Measurements from ENCODE around the gene METRN.

Gene METRN

GRCh38 chr16:667780-668518 is 47.0 kb upstream of the METRN start, which contains the start of gene RHOT2:
TSS of gene RHOT2 (plus strand) at chr16:668132. CDS start at chr16:668200, 68 bp downstream.
- Histone ChIP-seq H3K4me1 (ENCODE audit: low read length) (peaks cover 12% of the 10 kb centered on the region), H3K27me3 (ENCODE audit: low read depth, low read length) (no peaks in the 10 kb centered on the region), H4K20me1 (ENCODE audit: insufficient read depth, low read length) (no peaks in the 10 kb centered on the region), H3K9ac (ENCODE audit: low read length) (peak within 1 kb of the TSS; percentile 94), H3K4me2 (ENCODE audit: low read length) (peak within 1 kb of the TSS; percentile 91), H3K27ac (ENCODE audit: low read length) (peak within 1 kb of the TSS; percentile 64), H2AFZ (ENCODE audit: low read depth, low read length) (no peak within 1 kb of the TSS), H3K36me3 (replicated peaks; ENCODE audit: low read depth, low read length) (peaks cover 25% of the 10 kb centered on the region), H3K9me3 (ENCODE audit: insufficient read depth, low read length) (no peaks in the 10 kb centered on the region), H3K4me3 (ENCODE audit: low read length) (peak within 1 kb of the TSS; percentile 97), H3K79me2 (ENCODE audit: low read length) (peaks cover 21% of the 10 kb centered on the region)
- no peak for TF ChIP-seq EZH2phosphoT487 (IDR thresholded peaks at IDR 0.05; ENCODE audit: low read depth)
- TF ChIP-seq, protein P1, sequence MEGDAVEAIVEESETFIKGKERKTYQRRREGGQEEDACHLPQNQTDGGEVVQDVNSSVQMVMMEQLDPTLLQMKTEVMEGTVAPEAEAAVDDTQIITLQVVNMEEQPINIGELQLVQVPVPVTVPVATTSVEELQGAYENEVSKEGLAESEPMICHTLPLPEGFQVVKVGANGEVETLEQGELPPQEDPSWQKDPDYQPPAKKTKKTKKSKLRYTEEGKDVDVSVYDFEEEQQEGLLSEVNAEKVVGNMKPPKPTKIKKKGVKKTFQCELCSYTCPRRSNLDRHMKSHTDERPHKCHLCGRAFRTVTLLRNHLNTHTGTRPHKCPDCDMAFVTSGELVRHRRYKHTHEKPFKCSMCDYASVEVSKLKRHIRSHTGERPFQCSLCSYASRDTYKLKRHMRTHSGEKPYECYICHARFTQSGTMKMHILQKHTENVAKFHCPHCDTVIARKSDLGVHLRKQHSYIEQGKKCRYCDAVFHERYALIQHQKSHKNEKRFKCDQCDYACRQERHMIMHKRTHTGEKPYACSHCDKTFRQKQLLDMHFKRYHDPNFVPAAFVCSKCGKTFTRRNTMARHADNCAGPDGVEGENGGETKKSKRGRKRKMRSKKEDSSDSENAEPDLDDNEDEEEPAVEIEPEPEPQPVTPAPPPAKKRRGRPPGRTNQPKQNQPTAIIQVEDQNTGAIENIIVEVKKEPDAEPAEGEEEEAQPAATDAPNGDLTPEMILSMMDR (IDR thresholded peaks at IDR 0.05; ENCODE audit: low read depth, low read length), result peak; percentile 87

- Histone ChIP-seq H3K27ac (ENCODE audit: low read length) (peak overlapping the region; percentile 64), H3K4me1 (ENCODE audit: low read length) (peaks cover 12% of the 10 kb centered on the region), H3K4me3 (ENCODE audit: low read length) (peak overlapping the region; percentile 97), H4K20me1 (ENCODE audit: insufficient read depth, low read length) (no peaks in the 10 kb centered on the region), H3K9ac (ENCODE audit: low read length) (peak overlapping the region; percentile 94), H2AFZ (ENCODE audit: low read depth, low read length) (no peak overlapping the region), H3K79me2 (ENCODE audit: low read length) (peaks cover 21% of the 10 kb centered on the region), H3K4me2 (ENCODE audit: low read length) (peak overlapping the region; percentile 91), H3K9me3 (ENCODE audit: insufficient read depth, low read length) (no peaks in the 10 kb centered on the region), H3K36me3 (replicated peaks; ENCODE audit: low read depth, low read length) (peaks cover 26% of the 10 kb centered on the region), H3K27me3 (ENCODE audit: low read depth, low read length) (no peaks in the 10 kb centered on the region)
- TF ChIP-seq EZH2phosphoT487 (IDR thresholded peaks at IDR 0.05; ENCODE audit: low read depth), result no peak
- TF ChIP-seq, protein P1 (IDR thresholded peaks at IDR 0.05; ENCODE audit: low read depth, low read length), result no peak
Measured at GRCh38 chr16:668519-669171, 46.3 kb upstream of the METRN start.

GRCh38 chr16:669666-670065 is 45.3 kb upstream of the METRN start:
- H3K9me3 ChIP-seq (ENCODE audit: insufficient read depth, low read length), result no peaks in the 10 kb centered on the region
- TF ChIP-seq, protein P1 (IDR thresholded peaks at IDR 0.05; ENCODE audit: low read depth, low read length), result no peak
- no peak for TF ChIP-seq EZH2phosphoT487 (IDR thresholded peaks at IDR 0.05; ENCODE audit: low read depth)
- peaks cover 21% of the 10 kb centered on the region for H3K79me2 ChIP-seq (ENCODE audit: low read length)
- no peaks in the 10 kb centered on the region for H3K27me3 ChIP-seq (ENCODE audit: low read depth, low read length)
- H3K4me2 ChIP-seq (ENCODE audit: low read length), result no peak overlapping the region
- no peaks in the 10 kb centered on the region for H4K20me1 ChIP-seq (ENCODE audit: insufficient read depth, low read length)
- peak overlapping the region; percentile 97 for H3K4me3 ChIP-seq (ENCODE audit: low read length)
- H2AFZ ChIP-seq (ENCODE audit: low read depth, low read length), result no peak overlapping the region
- H3K4me1 ChIP-seq (ENCODE audit: low read length), result peaks cover 12% of the 10 kb centered on the region
- no peak overlapping the region for H3K9ac ChIP-seq (ENCODE audit: low read length)
- H3K27ac ChIP-seq (ENCODE audit: low read length), result no peak overlapping the region
- peaks cover 26% of the 10 kb centered on the region for H3K36me3 ChIP-seq (replicated peaks; ENCODE audit: low read depth, low read length)
